GM18867 (cell line): ENCODE results near the gene VWA5B2.

Experiments
- ATAC-seq: cut with Tn5 transposase; IDR thresholded peaks from one replicate; pipeline ENCODE4 v1.9.1; 2021; ENCODE audit warnings: mild to moderate bottlenecking, moderate library complexity; ENCODE audit not compliant: unreplicated experiment

Gene VWA5B2

DNA sequence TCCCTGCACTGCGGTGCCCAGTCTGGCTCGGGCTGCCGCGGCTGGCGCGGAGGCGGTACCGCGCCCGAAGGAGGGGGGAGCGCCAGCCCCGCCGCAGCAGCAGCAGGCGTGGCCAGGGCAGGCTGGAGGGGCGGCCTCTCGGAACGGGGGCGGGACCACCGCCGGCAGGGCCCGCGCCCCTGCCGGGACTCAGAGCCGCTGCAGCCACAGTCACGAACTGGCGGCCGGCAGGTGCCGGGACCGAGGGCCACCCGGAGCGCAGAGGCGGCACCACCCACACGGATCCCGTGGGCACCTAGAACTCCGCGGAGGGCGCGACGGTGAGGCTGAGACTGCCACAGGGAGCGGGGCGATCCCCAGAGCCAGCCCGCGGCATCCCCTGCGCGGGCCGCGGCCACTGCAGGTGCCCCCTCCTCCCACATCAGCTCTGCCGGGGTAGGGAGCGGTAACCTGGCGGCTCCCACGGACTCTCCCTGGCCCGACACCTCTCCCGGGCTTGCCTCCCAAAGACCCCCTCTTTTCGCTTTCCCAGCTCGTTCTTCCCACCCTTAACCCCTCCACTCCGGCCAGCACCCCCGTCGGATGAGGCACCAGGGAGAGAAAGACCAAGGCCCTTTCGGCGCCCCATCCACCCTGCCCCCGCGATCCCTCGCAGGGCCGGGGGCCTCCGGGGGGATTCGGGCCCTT is at the start of gene VWA5B2:
VWA5B2 (plus strand) TSS at position 192 of the 687 bp plus-strand sequence. CDS start 944 bp downstream, outside the sequence.
- peak; percentile 82 for ATAC-seq

DNA sequence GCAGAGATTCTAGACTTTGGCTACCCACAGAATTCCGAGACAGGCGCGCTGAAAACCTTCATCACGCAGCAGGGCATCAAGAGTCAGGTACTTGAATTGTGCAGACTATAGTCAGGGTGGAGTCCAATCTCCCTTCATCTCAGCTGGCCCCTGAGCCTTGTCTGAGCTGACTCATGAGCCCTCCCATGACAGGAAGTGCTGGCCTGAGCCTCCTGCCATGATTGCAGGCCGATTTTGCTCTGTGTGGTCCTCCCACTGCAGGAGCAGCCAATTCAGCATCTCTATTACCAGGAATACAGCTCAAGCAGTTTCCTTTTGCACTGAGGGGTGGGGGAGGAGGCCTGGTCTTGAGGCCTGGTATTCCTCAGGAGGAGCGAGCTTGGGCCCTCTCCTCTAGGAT is 49.2 kb upstream of the VWA5B2 start:
- no peak for ATAC-seq

DNA sequence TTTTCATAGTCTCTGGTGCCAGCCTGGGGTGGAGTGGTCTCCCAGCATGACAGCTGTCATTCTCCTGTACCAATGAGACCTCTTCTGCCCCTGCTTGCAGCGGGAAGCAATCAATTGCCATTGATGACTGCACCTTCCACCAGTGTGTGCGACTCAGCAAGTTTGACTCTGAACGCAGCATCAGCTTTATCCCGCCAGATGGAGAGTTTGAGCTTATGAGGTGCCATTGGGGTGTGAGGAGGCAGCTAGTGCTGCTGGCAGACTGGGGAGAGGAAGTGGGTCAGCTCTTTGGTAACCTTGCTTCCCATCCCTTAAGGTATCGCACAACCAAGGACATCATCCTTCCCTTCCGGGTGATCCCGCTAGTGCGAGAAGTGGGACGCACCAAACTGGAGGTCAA is 47.8 kb upstream of the VWA5B2 start:
- no peak for ATAC-seq

DNA sequence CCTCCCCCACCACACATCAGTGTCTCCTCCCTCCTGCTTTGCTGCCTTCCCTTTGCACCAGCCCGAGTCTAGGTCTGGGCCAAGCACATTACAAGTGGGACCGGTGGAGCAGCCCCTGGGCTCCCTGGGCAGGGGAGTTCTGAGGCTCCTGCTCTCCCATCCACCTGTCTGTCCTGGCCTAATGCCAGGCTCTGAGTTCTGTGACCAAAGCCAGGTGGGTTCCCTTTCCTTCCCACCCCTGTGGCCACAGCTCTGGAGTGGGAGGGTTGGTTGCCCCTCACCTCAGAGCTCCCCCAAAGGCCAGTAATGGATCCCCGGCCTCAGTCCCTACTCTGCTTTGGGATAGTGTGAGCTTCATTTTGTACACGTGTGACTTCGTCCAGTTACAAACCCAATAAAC is 45.7 kb upstream of the VWA5B2 start:
- no peak for ATAC-seq

DNA sequence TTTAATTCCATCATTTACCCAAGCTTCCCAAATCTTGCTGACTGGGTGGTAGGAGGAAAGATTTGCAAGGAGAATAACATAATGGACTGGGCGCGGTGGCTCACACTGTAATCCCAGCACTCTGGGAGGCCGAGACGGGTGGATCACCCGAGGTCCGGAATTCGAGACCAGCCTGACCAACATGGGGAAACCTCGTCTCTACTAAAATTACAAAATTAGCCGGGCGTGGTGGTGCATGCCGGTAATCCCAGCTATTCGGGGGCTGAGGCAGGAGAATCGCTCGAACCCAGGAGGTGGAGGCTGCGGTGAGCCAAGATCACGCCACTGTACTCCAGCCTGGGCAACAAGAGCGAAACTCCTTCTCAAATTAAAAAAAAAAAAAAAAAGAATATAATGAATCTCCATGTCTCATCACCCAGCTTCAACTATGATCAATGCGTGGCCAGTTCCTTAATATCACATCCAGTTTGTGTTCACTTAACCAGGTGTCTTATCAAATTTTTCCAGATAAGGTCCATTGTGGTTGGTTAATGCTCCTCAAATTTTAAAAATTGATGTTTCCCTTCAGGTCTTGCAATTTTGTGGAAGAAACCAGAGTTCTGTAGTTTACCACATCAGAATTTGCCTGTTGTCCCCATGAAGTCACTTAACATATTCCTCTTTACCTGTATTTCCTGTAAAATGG is 44.7 kb upstream of the VWA5B2 start:
- no peak for ATAC-seq

DNA sequence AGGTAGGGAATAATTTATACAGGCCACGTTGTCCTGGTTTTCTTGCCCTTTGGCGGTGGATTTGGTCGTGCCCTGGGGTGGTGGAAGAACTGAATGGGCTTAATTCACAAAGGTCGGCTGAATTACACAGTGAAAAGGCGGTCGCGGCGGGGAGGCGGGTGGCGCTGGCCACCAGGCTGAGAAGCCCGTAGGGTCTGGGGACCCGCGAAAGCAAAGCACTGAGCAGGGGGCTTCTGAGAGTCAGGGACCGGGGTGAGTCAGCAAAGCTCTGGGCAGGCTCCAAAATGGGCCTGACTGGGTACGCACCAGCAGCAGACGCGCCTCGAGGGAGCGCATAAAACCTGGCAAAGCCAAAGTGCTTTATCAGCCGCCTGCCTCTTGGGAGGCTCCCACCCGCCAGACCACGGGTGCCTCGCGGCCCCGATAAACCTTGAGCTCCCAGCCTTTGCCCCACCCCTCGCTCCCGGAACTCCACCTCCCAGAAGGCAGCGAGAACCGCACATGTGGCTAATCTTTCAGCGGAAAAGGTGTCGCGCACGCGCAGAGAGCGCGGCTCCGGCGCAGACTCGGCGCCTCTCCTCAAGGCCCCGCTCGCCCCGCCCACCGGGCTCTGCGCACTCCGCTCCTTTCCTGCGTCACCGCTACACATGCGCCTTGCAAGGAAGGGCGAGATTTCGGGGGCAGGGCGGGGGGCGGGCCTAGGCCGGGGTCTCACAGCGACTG is 43.8 kb upstream of the VWA5B2 start:
- peak; percentile 87 for ATAC-seq

DNA sequence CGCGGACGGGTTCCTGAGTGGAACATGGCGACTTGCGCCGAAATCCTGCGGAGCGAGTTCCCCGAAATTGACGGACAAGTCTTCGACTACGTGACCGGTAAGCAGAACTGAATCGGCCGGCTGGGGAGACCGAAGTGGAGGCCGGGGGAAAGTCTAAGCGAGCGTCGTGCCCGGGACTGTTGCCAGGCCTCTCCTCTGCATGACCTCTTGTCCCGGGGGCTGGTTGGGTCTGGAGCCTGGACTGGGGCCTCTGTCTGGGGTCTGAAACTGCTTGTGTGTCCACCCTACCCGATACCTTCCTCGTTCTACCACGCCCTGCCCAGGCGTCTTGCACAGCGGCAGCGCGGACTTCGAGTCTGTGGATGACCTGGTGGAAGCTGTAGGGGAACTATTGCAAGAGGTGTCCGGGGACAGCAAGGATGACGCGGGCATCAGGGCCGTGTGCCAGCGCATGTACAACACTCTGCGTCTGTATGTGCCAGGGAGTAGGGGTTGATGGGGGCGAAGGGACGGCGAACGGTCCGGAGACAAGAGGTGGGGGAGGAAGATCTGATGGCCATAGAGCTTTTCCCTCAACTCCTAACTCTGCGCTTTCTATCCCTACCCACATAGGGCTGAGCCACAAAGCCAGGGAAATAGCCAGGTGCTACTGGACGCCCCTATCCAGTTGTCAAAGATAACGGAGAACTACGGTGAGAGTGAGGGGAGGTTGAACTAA is 43.0 kb upstream of the VWA5B2 start, which contains the start of gene ABCF3:
ABCF3 (plus strand) TSS at position 16 of the 718 bp plus-strand sequence; CDS start at position 25, 9 bp downstream.
- ATAC-seq = peak; percentile 28

DNA sequence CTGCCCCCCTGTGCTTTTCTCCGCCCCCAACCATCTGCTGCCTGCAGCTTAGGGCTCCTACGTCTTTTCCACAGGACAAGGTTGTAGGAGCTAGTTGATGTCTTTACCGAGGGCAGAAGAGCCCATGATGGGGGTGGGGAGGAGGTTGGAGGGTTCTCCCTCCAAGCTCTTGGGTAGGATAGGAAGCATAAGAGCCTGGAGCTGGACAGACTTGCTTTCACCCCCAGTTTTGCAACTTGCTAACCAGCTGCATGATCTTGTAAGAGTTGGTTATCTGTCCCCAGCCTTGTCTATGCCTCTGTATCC is 42.5 kb upstream of the VWA5B2 start:
- no peak for ATAC-seq

DNA sequence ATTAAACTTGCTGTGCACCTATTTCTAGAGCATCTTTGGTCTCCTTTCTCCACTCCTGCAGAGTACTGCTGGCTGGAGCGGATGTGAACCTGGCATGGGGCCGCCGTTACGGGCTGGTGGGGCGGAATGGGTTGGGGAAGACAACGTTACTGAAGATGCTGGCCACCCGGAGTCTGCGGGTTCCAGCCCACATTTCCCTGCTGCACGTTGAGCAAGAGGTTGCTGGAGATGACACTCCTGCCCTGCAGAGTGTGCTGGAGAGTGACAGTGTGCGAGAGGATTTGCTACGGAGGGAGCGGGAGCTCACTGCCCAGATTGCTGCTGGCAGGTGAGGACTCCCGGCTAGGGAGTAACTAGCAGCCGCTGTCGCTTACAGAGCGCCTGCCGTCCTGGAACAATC is 41.3 kb upstream of the VWA5B2 start:
- ATAC-seq = no peak

DNA sequence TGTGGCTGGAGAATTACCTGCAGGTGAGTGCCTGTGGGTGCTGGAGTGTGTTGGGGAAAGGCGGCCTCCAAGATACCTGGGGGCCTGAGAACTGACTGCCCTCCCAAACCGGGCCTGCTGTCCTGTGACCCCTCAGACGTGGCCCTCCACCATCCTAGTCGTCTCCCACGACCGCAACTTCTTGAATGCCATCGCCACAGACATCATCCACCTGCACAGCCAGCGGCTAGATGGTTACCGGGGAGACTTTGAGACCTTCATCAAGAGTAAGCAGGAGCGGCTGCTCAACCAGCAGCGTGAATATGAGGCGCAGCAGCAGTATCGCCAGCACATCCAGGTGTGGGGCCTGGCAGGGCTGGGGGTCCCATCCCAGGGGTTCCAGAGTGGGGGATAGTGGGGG is 40.0 kb upstream of the VWA5B2 start:
- no peak for ATAC-seq

DNA sequence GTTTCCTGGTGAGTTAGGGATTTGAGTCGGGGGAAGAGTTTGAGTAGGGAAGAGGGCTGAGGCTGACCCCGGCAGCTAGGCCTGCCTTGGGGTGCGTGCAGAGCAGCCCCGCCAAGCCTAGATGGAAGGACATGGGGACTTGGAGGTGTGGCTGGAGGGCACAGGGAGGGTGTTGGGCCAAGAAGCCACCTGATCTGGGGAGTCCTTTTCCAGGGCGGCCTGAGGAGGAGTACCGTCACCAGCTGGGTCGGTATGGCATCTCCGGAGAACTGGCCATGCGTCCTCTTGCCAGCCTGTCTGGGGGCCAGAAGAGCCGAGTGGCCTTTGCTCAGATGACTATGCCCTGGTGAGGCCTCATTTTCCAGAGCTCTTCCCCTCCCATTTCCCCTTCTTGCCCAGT is 36.5 kb upstream of the VWA5B2 start:
- no peak for ATAC-seq

DNA sequence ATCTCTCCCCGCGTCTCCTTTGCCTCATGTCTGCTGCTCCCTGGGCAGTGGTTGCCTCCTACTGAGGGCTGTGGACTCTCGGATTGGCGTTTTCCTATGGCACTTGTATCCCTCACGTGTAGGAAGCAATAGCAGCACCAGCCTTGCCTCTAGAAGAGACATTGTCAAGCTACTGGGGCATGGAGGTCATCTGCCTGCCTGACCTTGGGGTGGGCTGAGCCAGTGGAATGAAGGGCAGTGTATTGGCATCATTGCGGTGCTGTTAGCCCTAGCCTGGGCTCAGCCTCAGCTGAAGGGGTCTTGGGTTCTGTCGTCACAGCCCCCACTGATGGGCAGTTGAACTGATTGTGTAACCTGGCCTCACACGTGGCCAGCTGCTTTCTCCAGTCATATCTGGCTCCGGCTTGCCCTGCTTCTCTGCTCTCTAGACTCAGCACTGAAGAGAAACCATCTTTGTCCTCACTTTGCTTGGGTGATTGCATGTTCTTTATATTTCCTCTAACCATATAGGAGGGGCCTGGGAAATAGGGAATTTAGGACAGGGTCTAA is 35.3 kb upstream of the VWA5B2 start:
- ATAC-seq = no peak

DNA sequence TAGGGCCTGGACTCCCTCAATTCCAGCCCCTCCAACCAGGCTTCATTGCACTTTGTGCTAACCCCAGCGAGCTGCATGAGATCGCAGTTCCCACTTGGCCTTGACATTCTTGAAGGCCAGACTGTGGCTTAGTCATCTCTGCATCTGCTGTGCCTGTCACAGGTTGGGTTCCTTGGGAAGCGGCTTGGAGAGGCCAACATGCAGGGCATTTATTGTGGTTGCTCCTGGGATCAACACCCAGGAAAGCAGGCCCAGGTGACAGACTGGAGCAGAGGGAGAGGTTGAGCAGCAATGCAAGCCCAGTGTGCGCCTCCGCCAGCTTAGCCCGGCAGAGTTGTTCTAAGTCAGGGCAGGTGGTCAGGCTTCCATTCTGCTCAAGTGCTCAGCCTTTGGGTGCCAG is 32.8 kb upstream of the VWA5B2 start:
- no peak for ATAC-seq

DNA sequence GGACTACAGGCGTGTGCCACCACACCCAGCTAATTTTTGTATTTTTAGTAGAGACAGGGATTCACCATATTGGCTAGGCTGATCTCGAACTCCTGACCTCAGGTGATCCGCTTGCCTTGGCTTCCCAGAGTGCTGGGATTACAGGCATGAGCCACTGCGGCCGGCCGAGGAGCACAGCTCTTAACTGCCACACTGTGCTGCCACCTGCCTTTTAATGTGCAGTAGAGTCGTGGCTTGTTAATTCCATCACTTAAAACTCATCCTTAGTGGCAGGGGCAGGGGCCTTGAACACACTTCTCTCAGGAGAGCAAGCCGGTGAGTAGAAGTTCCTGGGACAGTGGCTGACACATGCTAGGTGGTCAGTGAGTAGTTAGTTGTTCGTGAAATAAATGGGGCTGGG is 30.9 kb upstream of the VWA5B2 start:
- no peak for ATAC-seq

DNA sequence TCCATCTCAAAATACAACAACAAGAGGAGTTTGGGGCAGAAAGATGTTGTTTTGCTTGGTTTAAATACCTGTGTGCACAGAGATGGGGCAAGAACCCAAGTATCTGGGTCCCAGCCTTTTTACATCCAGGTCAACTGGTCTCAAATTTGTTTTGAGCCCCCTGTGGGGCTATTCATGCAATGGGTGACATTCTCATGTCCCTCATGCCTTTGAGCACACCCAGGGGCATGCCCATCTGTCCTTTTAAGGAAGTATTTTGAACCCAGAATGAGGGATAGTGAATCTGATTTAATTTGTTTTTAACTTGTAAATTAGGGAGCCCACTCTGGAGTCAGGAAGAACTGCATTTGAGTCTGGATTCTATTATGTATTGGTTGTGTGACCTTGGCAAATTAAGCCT is 28.6 kb upstream of the VWA5B2 start:
- no peak for ATAC-seq

DNA sequence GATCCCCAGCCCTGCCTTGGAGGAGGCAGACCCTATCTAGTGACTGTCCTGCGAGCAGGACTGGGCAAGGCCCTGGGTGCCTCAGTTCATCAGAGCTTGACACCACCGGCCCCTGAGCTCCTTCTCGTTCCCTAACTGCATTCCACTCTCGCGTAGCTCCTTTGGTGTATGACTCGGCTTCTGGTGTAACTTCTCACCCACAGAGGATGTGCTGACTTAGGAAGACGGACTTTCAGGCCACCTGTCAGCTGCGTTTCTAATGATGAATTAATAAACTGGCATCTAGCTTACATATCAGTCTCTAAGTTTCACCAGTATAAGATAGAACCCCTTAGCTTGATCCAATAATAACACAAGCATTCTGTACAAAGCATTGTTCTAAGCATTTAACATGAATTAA is 25.9 kb upstream of the VWA5B2 start:
- ATAC-seq = no peak

DNA sequence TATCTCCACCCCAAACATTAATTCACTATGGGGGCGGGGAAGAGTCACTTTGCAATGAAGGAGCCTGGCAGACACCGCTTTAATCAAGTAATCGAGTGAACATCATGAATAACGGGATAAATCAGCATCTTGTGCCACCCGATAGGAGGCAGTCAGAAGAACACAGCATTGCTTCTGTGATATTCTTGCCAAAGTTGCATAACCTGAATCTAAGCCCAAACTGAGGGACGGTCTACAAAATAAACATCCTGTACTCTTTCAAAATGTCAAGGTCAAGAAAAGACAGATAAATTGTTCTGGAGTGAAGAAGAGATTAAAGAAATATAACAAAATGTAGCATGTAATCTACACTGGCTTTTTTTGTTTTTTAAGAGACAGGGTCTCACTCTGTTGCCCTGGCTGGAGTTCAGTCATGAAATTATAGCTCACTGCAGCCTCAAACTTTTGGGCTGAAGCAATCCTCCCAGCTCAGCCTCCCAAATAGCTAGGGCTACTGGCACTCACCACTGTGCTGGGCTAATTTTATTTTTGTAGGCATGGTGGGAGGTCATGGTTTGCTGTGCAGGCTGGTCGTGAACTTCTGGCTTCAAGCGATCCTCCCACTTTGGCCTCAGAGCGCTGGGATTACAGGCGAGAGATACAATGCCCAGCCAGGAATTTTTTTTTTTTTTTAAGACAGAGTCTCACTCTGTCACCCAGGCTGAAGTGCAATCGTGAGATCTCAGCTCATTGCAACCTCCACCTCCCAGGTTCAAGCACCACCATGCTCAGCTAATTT is 20.1 kb upstream of the VWA5B2 start:
- no peak for ATAC-seq

DNA sequence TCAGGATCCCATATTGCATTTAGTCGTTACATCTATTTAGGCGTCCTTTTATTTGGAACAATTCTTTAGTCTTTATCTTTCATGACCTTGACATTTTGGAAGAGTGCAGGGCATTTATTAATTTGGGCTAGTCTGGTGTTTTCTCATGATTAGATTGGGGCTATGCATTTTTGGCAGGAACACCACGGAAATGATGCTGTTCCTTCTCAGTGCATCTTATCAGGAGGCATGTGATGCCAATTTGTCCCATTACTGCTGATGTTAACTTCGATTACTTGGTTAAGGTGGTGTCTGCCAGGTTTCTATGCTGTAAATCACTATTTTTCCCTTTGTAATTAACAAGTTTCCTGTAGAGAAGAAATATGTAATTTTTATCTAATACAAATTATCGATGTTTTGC is 18.1 kb upstream of the VWA5B2 start:
- no peak for ATAC-seq

DNA sequence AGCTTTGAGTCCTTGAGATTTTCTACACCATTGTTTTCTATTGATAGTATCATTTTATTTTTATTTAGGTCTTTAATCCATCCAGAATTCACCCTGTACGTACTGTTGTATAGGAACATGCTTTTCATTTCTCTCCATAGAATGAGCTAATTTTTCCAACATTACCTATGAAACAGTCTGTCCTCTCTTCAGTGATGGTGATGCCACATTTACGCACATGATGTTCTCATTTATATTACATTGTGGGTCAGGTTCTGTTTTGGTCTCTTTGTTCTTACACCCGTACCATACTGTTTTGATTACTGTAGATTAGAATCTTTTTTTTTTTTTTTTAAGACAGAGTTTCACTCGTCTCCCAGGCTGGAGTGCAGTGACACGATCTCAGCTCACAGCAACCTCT is 17.7 kb upstream of the VWA5B2 start:
- ATAC-seq = no peak

DNA sequence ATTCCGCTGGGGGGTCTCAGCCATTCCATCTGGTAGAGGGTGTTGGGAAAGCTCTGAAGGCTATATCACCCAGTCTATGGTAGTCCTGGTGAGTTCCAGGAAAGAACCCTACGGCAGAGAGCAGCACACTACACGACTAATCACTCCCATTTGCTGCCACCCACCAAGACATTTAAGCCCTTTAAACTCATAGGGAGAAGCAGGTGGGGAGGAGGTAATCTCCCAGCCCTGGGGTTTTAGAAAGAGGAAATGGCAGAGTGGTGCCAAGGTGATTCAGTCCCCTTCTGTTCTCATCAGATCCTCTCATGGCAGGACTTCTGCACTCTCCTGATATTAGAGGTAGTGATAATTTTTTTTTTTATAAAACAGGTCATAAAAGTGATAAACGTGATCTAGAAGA is 10.6 kb upstream of the VWA5B2 start:
- no peak for ATAC-seq
